Dedifferentiated amniotic fluid mesenchymal stem cell (primary cell): ENCODE measurements around the gene GAB3.

Experiments
- DNase-seq: peaks from one replicate; pipeline ENCODE4 v3.0.0-alpha.2; 2016; ENCODE audit errors: extremely low spot score

Gene GAB3

GRCh38 chrX:154750301-154751202 lies at the start of gene GAB3:
TSS of gene GAB3 (minus strand) at chrX:154751077. CDS start at chrX:154751025, 52 bp downstream.
- no peak for DNase-seq

GRCh38 chrX:154799556-154800348 lies 48.9 kb upstream of the GAB3 start:
- no peak for DNase-seq

GRCh38 chrX:154797006-154797405 lies 46.1 kb upstream of the GAB3 start:
- no peak for DNase-seq

GRCh38 chrX:154795016-154795415 lies 44.1 kb upstream of the GAB3 start:
- DNase-seq, result no peak

- DNase-seq, result no peak
These were observed 42.4 kb upstream of the GAB3 start for GRCh38 chrX:154793084-154793795.

- no peak for DNase-seq
These were observed 41.1 kb upstream of the GAB3 start for GRCh38 chrX:154791939-154792338.

GRCh38 chrX:154791467-154791866 lies 40.6 kb upstream of the GAB3 start:
- DNase-seq, result no peak

GRCh38 chrX:154785716-154786115 lies 34.8 kb upstream of the GAB3 start:
- DNase-seq, result no peak

- no peak for DNase-seq
These were observed 33.5 kb upstream of the GAB3 start for GRCh38 chrX:154784149-154784995.

GRCh38 chrX:154780968-154781367 lies 30.1 kb upstream of the GAB3 start:
- no peak for DNase-seq

GRCh38 chrX:154779261-154779660 lies 28.4 kb upstream of the GAB3 start:
- no peak for DNase-seq

- no peak for DNase-seq
These were observed 25.9 kb upstream of the GAB3 start for GRCh38 chrX:154776753-154777152.

- no peak for DNase-seq
These were observed 24.8 kb upstream of the GAB3 start for GRCh38 chrX:154775419-154776349.

GRCh38 chrX:154774622-154775021 lies 23.7 kb upstream of the GAB3 start:
- DNase-seq, result no peak

GRCh38 chrX:154762537-154763296 lies 11.8 kb upstream of the GAB3 start, which contains the start of gene DKC1:
TSS of gene DKC1 (plus strand) at chrX:154762864. CDS start at chrX:154762966, 102 bp downstream.
- peak; percentile 85 for DNase-seq

- DNase-seq, result no peak
These were observed 11.2 kb upstream of the GAB3 start for GRCh38 chrX:154761977-154762536.

GRCh38 chrX:154758696-154759095 lies 7.8 kb upstream of the GAB3 start:
- DNase-seq, result no peak

- DNase-seq, result no peak
These were observed 893 bp upstream of the GAB3 start for GRCh38 chrX:154751669-154752271.
